Activated CD4-positive, alpha-beta memory T cell treated with anti-CD3 and anti-CD28 coated beads, Interleukin-2, amount 10 ng/mL, durations not matched to agents 7 days and 5 days (primary cell): ENCODE measurements around the gene FAM161A. TPM values are rescaled to one million over a fixed set of nuclear protein-coding genes. Genes with fewer than 3 reads are reported as not detected.
"Not testable (repeated sequence)": the region's sequence is repeated elsewhere in the genome, so short reads cannot be mapped to it uniquely, and the experiment has no call there.

Source experiments
- CTCF ChIA-PET: fragments of 350-600 bp; sonication (Branson Sonifier 250); formaldehyde crosslinking; loops from one replicate; lab custom pipeline; 2021; ENCODE audit warnings: antibody characterized with exemption, inconsistent platforms; lab: Charles Lee
- POLR2A ChIA-PET: fragments of 350-600 bp; sonication (Branson Sonifier 250); formaldehyde crosslinking; loops from one replicate; lab custom pipeline; 2021; ENCODE audit warnings: antibody characterized with exemption; lab: Charles Lee
- DNase-seq: peaks from one replicate; pipeline ENCODE4 v3.0.0-alpha.2; 2020
- H3K27ac Mint-ChIP-seq: one replicate; pipeline ENCODE4 v1.8.0; 2021; ENCODE audit warnings: mild to moderate bottlenecking, mixed read lengths
- H3K27me3 Mint-ChIP-seq: one replicate; pipeline ENCODE4 v1.8.0; 2021; ENCODE audit warnings: mixed read lengths
- H3K36me3 Mint-ChIP-seq: one replicate; pipeline ENCODE4 v1.8.0; 2021; ENCODE audit warnings: low read depth, mixed read lengths
- H3K4me1 Mint-ChIP-seq: one replicate; pipeline ENCODE4 v1.8.0; 2021; ENCODE audit warnings: mixed read lengths
- H3K4me3 Mint-ChIP-seq: one replicate; pipeline ENCODE4 v1.8.0; 2021; ENCODE audit warnings: mild to moderate bottlenecking, mixed read lengths
- H3K9me3 Mint-ChIP-seq: one replicate; pipeline ENCODE4 v1.8.0; 2021; ENCODE audit warnings: mixed read lengths
- total RNA-seq, 2 experiments: library from RNA; stranded (reverse); gene quantifications; one replicate each; pipeline ENCODE4 v1.2.3, GENCODE V29; 2021

The FAM161A gene
- 1 to 10 TPM; 2.5 TPM for total RNA-seq

- Mint-ChIP-seq H3K4me1 (peaks cover 25% of the 10 kb centered on the region), H3K4me3 (peak within 1 kb of the TSS; percentile 86), H3K9me3 (no peaks in the 10 kb centered on the region), H3K27me3 (no peaks in the 10 kb centered on the region), H3K27ac (peak within 1 kb of the TSS; percentile 77), H3K36me3 (no peaks in the 10 kb centered on the region)
- peak; percentile 81 for DNase-seq
- ChIA-PET POLR2A (interaction anchor here (0.8 to 3.6 kb wide), 6 partner anchors 12 to 316 kb away, joined by 3 to 15 read pairs (median 6); partner anchors contain the start of genes COMMD1 and XPO1), CTCF (no interaction called here)
Measured at GRCh38 chr2:61853847-61854563, at the start of gene FAM161A. FAM161A (minus strand) TSS chr2:61854060; CDS start chr2:61854041, 19 bp downstream.

- POLR2A ChIA-PET, result no interaction called here
- no peaks in the 10 kb centered on the region for H3K36me3 Mint-ChIP-seq
- peaks cover 3% of the 10 kb centered on the region for H3K4me1 Mint-ChIP-seq
- H3K4me3 Mint-ChIP-seq, result no peak overlapping the region
- CTCF ChIA-PET, result no interaction called here
- H3K9me3 Mint-ChIP-seq, result no peaks in the 10 kb centered on the region
- H3K27ac Mint-ChIP-seq, result no peak overlapping the region
- DNase-seq, result no peak
- no peaks in the 10 kb centered on the region for H3K27me3 Mint-ChIP-seq
Measured at GRCh38 chr2:61900281-61900680, 46.4 kb upstream of the FAM161A start.

GRCh38 chr2:61898810-61899209 lies 45.0 kb upstream of the FAM161A start:
- ChIA-PET POLR2A (interaction anchor here (1.9 kb wide), 1 partner anchor 361 kb away, joined by 4 read pairs; the partner anchor contains the start of gene XPO1), CTCF (interaction anchor here (1.1 to 1.3 kb wide), 2 partner anchors 9 to 10 kb away, joined by 4 to 6 read pairs; no protein-coding TSS in a partner anchor)
- Mint-ChIP-seq H3K4me3 (no peak overlapping the region), H3K4me1 (no peaks in the 10 kb centered on the region), H3K27me3 (no peaks in the 10 kb centered on the region), H3K36me3 (no peaks in the 10 kb centered on the region), H3K9me3 (no peaks in the 10 kb centered on the region), H3K27ac (no peak overlapping the region)
- DNase-seq, result no peak

GRCh38 chr2:61888267-61889055 lies 34.6 kb upstream of the FAM161A start, which contains the start of gene CCT4:
CCT4 (minus strand) TSS chr2:61888656; CDS start chr2:61888507, 149 bp downstream.
- ChIA-PET POLR2A (interaction anchor here (1.5 to 3.3 kb wide), 5 partner anchors 12 to 351 kb away, joined by 3 to 13 read pairs (median 5); partner anchors contain the start of genes COMMD1, FAM161A and XPO1), CTCF (interaction anchor here (0.6 to 0.7 kb wide), 3 partner anchors 10 to 311 kb away, joined by 3 to 6 read pairs (median 3); no protein-coding TSS in a partner anchor)
- Mint-ChIP-seq H3K27ac (peak within 1 kb of the TSS; percentile 94), H3K4me3 (peak within 1 kb of the TSS; percentile 99), H3K36me3 (peaks cover 29% of the 10 kb centered on the region), H3K27me3 (no peaks in the 10 kb centered on the region), H3K9me3 (no peaks in the 10 kb centered on the region), H3K4me1 (peaks cover 32% of the 10 kb centered on the region)
- DNase-seq, result peak; percentile 91

- Mint-ChIP-seq H3K9me3 (no peaks in the 10 kb centered on the region), H3K36me3 (peaks cover 32% of the 10 kb centered on the region), H3K4me3 (peak overlapping the region; percentile 99), H3K27me3 (no peaks in the 10 kb centered on the region), H3K4me1 (peaks cover 32% of the 10 kb centered on the region), H3K27ac (peak overlapping the region; percentile 94)
- CTCF ChIA-PET, result no interaction called here
- DNase-seq, result no peak
- POLR2A ChIA-PET, result interaction anchor here (1.0 to 3.3 kb wide), 6 partner anchors 11 to 524 kb away, joined by 3 to 13 read pairs (median 4); partner anchors contain the start of genes FAM161A and XPO1
Measured at GRCh38 chr2:61887717-61888266, 33.9 kb upstream of the FAM161A start.

- CTCF ChIA-PET, result no interaction called here
- no peak overlapping the region for H3K27ac Mint-ChIP-seq
- no peaks in the 10 kb centered on the region for H3K27me3 Mint-ChIP-seq
- peaks cover 38% of the 10 kb centered on the region for H3K36me3 Mint-ChIP-seq
- H3K4me1 Mint-ChIP-seq, result peaks cover 32% of the 10 kb centered on the region
- H3K4me3 Mint-ChIP-seq, result peak overlapping the region; percentile 99
- POLR2A ChIA-PET, result interaction anchor here (2.4 to 3.3 kb wide), 2 partner anchors 33 to 348 kb away, joined by 8 to 13 read pairs; partner anchors contain the start of genes FAM161A and XPO1
- DNase-seq, result no peak
- no peaks in the 10 kb centered on the region for H3K9me3 Mint-ChIP-seq
Measured at GRCh38 chr2:61885896-61886603, 32.2 kb upstream of the FAM161A start.

GRCh38 chr2:61882850-61883249 lies 29.0 kb upstream of the FAM161A start:
- H3K27me3 Mint-ChIP-seq, result no peaks in the 10 kb centered on the region
- ChIA-PET POLR2A (interaction anchor here (1.3 kb wide), 1 partner anchor 10 kb away, joined by 3 read pairs; no protein-coding TSS in a partner anchor), CTCF (interaction anchor here (1.0 kb wide), 1 partner anchor 29 kb away, joined by 3 read pairs; no protein-coding TSS in a partner anchor)
- no peak overlapping the region for H3K4me3 Mint-ChIP-seq
- peaks cover 23% of the 10 kb centered on the region for H3K4me1 Mint-ChIP-seq
- peaks cover 58% of the 10 kb centered on the region for H3K36me3 Mint-ChIP-seq
- no peaks in the 10 kb centered on the region for H3K9me3 Mint-ChIP-seq
- H3K27ac Mint-ChIP-seq, result no peak overlapping the region
- no peak for DNase-seq

- peaks cover 50% of the 10 kb centered on the region for H3K36me3 Mint-ChIP-seq
- H3K4me3 Mint-ChIP-seq, H3K9me3 Mint-ChIP-seq, H3K27me3 Mint-ChIP-seq, DNase-seq, POLR2A ChIA-PET, H3K27ac Mint-ChIP-seq, H3K4me1 Mint-ChIP-seq: not testable (repeated sequence)
- CTCF ChIA-PET, result interaction anchor here (0.7 kb wide), 1 partner anchor 18 kb away, joined by 3 read pairs; no protein-coding TSS in a partner anchor
Measured at GRCh38 chr2:61879351-61879750, 25.5 kb upstream of the FAM161A start.

GRCh38 chr2:61878761-61879160 lies 24.9 kb upstream of the FAM161A start:
- POLR2A ChIA-PET, result no interaction called here
- H3K27me3 Mint-ChIP-seq, result no peaks in the 10 kb centered on the region

GRCh38 chr2:61877571-61878245 lies 23.8 kb upstream of the FAM161A start:
- H3K27ac Mint-ChIP-seq, result no peak overlapping the region
- no peaks in the 10 kb centered on the region for H3K4me1 Mint-ChIP-seq
- H3K9me3 Mint-ChIP-seq, result no peaks in the 10 kb centered on the region
- CTCF ChIA-PET, result no interaction called here
- no peak for DNase-seq
- POLR2A ChIA-PET, result interaction anchor here (1.0 kb wide), 2 partner anchors 10 to 11 kb away, joined by 3 read pairs; no protein-coding TSS in a partner anchor
- H3K27me3 Mint-ChIP-seq, result no peaks in the 10 kb centered on the region
- no peak overlapping the region for H3K4me3 Mint-ChIP-seq
- peaks cover 53% of the 10 kb centered on the region for H3K36me3 Mint-ChIP-seq

More at GRCh38 chr2:61878761-61879160, 24.9 kb upstream of the FAM161A start:
- no peak for DNase-seq
- Mint-ChIP-seq H3K36me3 (peaks cover 53% of the 10 kb centered on the region), H3K9me3 (no peaks in the 10 kb centered on the region), H3K4me1 (no peaks in the 10 kb centered on the region), H3K4me3 (no peak overlapping the region), H3K27ac (no peak overlapping the region)
- CTCF ChIA-PET, result interaction anchor here (0.7 kb wide), 1 partner anchor 19 kb away, joined by 3 read pairs; no protein-coding TSS in a partner anchor

GRCh38 chr2:61876400-61876799 lies 22.5 kb upstream of the FAM161A start:
- Mint-ChIP-seq H3K4me3 (no peak overlapping the region), H3K27me3 (no peaks in the 10 kb centered on the region), H3K36me3 (peaks cover 59% of the 10 kb centered on the region), H3K4me1 (peaks cover under 1% of the 10 kb centered on the region), H3K9me3 (no peaks in the 10 kb centered on the region), H3K27ac (no peak overlapping the region)
- ChIA-PET POLR2A (interaction anchor here (1.0 kb wide), 1 partner anchor 11 kb away, joined by 3 read pairs; no protein-coding TSS in a partner anchor), CTCF (no interaction called here)
- no peak for DNase-seq
